NCI-H1417 (cell line): Measurements from ENCODE around the gene NCOA3.
"Not testable (repeated sequence)": the region's sequence is repeated elsewhere in the genome, so short reads cannot be mapped to it uniquely, and the experiment has no call there.

ENCODE experiments used
- DNase-seq, 3 experiments: peaks; one replicate each; lab custom pipeline; 2025; lab: John Stamatoyannopoulos, UW

Gene NCOA3

DNA sequence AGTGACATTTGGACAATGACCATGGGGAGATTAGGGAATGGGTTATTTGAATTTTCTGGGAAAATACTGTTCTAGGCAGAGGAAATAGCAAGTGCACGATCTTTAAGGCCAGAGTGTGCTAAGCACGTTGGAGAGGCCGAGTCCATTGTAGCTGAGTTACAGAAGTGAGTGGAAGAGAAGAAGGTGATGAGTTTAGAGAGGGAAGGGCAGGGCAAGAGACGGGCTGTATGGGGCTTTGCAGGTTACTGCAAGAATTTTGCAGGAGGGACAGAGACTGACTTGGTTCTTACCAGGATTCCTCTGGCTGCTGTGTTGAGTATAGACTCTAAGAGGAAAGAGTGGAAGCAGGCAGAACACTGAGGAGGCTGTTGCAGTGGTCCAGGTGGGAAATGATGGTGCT is 1.1 kb upstream of the NCOA3 start:
- no peak for DNase-seq

DNA sequence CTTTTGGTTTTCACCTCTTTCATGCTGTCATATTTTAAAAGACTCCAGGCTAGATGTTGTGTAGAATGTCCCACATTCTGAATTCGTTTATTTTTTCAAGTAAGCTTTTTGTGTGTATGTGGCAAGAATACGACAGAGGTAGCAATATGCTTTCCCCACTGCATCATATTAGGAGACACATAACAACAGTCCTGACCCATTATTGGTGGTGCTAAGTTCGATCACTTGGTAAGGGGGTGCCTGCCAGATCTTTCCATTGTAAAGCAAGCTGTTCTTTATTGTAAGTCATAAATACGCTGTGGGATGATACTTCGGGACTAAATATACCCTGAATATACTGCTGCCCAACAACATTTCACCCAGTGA is 588 bp upstream of the NCOA3 start:
- no peak for DNase-seq

DNA sequence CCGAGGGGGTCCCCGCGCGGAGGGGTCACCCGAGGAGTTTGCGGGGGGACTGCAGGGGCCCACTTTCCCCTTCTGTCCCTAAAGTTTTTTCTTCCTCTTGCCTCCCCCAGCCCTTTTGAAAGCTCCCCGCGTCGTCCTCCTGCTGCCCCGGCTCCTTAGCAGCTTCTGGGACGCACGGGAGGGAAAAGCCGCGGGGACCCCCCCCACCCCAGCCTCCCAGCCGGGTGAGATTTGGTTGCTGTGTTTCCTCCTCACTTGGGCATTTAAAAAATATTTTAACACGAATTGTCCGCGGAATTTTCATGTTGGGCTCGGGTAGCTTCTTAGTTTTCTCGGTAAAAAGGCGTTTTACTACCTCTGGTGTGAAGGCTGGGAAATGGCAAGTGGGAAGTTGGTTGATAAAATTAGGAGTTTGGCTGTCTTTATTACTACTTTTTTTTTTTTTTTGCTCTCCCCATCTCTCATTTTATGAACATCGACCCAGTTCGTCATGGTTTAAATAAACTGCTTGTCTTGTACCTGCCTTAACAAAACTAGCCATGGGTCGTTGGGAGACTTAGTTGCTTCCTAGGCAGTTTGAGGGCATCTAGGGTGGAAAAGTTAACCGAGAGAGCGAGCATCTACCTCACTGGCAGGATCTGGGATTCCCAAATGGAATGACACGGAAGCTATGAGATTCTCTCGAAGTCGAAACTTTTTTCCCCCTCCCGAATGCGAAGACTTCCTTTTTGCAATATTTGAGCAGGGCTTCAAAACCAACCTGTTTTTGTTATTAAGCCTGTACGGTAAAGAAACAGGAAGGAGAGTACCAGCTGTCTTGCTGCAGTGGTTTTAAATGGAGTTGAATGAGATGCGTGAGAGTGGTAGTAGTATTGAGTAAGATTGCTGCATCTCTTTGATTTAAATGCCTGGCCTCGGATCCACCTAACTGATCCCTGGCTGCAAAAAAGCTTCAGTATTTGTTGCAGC is 868 bp downstream of the NCOA3 start:
- peak; percentile 13 to 74 (median 43) for DNase-seq

DNA sequence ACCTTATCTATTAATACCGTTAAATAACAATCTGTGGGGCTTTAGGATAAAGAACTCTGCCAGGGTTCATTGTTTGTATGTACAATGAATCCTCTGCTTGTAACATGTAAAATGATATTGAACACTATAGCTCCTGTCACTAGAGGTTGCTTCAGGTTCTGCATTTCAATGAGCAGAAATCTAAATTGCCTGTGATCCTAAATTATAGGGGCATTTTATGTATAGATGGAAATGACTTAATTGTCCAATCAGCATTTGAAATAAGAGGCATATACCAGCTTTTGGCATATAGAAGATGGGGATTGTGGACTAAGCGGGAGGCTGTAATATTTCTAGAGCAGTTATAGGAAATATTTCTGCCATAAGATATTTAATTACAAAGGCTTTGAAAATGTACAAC is 2.0 kb downstream of the NCOA3 start:
- DNase-seq: peak in 1 of 3 experiments; percentile 37

GRCh38 chr20:47506335-47506734 is 4.6 kb downstream of the NCOA3 start:
- DNase-seq: no peak

DNA sequence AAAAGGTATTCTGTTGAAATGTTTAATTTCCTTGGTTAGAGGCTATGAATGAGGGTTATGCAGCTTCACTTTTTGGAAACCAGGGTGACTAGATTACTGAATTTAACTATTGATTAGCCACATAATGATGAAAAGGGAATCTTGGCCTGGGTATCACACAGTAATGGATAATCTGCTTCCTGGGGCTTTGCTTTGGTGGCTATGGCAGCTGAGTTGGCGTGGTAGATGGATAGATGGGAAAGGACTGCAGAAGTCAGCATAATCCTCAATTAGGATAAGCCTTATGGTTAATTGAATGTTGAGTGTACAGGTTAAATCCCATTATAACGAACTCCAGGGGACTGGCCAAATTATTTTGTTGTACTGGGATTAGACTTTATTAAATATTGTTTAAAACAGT is 5.2 kb downstream of the NCOA3 start:
- no peak for DNase-seq

DNA sequence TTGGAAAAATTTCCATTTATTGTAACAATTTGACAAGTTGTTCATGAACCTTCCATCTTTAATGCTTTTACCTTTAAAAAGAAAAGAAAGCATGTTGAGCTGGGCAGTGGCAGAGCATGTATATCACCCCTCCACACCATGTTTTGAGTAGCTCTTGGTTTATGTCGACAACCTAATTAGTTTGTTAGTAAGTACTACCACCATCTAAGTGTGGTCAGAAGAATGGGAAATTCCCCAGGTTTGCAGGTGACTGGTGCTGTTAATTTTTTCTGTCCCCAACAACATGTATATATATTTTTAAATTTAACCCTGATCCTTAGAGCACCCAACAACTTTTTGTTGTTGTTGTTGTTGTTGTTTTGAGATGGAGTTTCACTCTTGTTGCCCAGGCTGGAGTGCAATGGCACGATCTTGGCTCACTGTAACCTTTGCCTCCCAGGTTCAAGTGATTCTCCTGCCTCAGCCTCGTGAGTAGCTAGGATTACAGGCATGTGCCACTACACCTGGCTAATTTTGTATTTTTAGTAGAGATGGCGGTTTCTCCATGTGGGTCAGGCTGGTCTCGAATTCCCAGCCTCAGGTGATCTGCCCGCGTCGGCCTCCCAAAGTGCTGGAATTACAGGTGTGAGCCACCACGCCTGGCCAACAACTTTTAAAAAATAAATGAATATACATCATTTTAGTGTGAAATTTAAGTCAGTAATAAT is 5.7 kb downstream of the NCOA3 start:
- not testable (repeated sequence) for DNase-seq

DNA sequence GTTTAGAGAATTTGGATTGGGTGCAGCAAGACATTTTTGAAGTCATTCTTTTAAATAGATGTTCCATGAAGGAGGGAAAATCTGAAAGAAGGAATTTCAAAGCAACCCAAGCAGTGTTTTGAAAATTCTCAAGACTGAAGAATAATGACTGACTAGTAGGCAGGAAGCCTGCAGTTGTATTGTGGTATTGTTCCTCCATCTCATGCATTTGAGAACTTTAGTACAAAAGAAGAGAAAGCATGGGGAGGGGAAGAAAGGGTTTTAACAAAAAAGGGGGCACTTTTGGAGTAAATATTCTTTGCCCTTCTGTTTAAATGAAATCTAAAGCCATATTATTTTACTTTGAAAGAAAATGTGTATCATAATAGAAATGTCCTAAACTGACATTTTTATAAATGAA is 6.6 kb downstream of the NCOA3 start:
- DNase-seq: no peak

DNA sequence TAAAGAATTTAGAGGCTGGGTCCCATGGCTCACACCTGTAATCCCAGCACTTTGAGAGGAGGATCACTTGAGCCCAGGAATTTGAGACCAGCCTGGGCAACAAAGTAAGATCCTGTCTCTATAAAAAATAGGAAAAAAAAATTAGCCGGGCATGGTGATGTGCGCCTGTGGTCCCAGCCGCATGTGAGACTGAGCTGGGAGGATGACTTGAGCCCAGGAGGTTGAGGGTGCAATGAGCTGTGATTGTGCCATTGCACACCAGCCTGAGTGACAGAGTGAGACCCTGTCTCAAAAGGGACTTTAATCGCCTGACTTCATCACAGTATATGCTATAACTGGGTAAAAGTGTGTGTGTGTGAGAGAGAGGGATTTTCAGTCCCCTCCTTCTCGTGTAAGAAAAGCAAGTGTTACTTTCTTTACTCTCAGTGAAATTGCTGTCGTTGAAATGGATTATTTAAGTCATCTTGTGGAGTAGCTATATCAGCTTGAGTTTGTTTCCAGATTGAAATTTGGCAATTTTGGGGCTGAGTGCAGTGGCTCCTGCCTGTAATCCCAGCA is 7.5 kb downstream of the NCOA3 start:
- no peak for DNase-seq

DNA sequence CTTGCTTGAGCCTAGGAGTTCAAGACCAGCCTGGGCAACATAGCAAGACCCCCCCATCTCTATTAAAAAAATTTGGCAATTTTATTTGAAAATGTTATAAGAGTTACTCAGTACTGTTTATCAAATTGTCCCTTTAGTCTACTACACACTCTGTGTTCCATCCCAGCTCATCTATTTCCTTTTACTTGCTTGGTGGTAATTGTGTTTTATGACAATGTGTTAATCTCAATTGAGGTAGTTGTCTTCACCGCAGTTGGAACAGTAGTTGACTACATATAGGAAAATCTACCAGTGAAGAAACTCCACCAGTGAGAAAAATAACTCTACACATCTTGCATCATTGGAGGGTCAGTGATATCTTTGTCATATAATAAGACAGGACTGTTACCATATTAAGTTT is 8.0 kb downstream of the NCOA3 start:
- DNase-seq: no peak

DNA sequence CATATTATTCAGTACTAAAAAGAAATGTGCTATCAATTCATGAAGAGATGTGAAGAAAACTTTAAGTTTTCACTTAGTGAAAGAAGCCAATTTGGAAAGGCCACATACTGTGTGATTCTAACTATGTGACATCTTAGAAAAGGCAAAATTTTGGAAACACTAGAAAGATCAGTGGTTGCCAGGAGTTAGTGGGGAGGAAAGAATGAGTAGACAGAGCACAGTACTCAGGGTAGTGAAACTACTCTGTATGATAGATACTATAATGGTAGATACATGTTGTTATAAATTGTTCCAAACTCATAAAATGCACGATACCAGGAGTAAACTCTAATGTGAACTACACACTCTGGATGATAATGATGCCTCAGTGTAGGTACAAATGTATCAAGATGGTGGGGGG is 14.2 kb downstream of the NCOA3 start:
- DNase-seq: no peak

DNA sequence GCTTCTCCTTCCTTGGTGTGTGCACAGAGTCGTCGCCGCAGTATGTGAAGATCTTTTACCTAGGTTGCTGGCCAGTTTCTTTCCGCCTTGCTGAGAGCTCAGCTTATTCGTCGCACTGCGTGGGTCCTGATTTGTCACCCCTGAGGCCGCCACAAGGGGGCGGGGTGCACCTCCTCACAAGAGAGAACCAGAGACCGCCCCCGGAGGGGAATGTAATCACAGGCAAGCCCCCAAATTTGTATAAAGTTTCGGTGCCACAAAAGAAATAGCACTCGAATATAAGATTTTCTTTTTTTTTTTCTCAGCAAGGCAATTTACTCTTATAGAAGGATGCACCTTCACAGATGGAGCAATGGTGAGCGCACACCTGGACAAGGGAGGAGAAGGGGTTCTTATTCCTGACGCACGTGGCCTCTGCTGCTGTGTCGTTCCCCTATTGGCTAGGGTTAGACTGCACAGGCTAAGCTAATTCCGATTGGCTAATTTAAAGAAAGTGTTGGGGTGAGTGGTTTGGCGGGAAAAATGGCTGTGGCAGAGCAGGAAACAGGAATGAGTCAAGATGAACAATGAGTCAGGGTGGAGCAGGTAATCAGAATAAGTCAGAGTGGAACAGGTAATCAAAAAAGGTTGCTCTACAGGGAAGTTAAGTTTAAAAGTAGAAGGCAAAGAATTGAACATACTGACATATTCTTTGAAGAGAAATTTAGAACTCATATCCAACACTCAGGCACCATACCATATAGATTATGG is 19.5 kb downstream of the NCOA3 start:
- no peak for DNase-seq

DNA sequence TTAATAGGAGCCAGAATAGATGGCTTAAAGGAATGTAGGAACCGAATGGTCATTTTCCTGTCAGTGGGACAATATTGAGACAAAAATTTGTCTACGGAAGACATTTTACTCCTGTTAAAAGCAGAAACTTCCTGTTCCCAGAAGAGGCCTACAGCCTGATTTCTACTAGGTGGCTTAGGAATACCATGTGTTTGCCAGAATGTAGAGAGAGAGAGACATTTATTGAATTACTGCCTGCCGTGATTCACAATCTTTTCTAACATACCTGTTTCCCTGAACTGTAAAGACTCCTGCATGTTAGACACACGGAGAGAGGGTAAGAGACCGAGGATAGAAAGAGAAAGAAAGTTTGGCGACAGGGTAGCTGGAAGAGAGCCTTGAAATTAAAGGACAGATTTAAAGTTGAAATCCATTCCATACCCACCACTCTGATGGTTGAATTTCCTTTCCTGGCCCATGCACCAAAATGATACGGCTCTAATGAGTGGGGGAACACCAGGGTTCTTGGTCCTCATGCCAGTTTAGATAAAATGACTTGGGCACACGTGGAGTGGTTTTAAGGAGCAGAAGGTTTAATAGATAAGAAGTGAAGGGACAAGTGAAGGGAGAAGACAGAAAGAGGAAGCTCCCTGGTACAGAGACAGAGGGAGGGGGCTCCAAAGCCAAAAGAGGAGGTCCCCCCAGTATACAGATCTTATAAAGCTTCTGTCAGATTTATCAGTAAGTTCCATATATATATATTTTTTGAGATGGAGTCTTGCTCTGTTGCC is 22.5 kb downstream of the NCOA3 start:
- DNase-seq: no peak

DNA sequence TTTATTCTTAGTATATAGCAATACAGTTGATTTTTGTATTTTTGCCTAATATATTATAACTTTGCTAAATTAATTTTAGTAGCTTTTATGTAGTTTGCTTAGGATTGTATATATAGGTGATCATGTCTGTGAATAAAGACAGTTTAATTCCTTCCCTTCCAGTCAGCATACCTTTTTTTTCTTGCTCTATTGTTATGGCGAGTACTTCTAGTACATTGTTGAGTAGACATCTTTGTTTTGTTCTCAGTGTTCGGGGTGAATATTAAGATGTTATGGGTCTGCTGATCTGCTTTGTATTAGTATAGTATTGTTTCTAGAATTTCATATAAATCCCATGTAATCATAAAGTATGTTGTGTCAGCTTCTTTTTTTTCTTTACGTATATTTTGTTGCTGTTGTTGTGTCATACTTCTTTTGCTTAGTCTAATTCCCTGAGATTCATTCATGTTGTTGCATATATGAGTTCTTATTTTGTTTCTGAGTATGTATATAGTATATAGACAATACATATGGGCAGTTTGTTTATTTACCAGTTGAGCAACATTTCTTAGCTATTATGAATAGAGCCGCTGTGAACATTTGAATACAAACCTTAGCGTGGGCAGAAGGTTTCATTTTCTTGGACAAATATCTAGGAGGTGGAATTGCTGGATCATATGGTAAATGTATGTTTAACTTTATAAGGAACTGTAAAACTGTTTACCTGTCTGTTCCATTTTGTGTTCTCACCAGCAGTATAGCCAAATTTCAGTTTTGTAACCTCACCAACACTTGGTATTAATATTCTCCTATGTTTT is 25.5 kb downstream of the NCOA3 start:
- no peak for DNase-seq

GRCh38 chr20:47529840-47530239 is 28.2 kb downstream of the NCOA3 start:
- no peak for DNase-seq

GRCh38 chr20:47531458-47531857 is 29.8 kb downstream of the NCOA3 start:
- no peak for DNase-seq

GRCh38 chr20:47532002-47532401 is 30.3 kb downstream of the NCOA3 start:
- DNase-seq: no peak

DNA sequence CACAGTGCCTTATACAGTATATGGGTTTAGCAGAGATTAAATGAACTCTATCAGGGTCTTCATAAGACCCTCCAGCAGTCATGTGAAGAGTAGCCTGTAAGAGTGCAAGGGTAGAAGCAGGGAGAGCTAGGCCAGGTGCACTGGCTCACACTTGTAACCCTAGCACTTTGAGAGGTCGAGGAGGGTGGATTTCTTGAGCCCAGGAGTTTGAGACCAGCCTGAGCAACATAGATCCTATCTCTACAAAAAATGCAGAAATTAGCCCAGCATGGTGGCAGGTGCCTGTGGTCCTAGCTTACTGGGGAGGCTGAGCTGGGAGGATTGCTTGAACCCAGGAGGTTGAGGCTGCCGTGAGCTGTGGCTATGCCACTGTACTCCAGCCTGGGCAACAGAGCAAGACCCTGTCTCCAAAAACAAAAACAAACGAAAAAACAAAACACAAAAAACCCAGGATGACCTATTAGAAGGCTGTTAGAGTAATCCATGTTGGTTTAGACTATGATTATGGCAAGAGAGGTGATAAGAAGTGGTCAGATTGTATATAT is 31.9 kb downstream of the NCOA3 start:
- no peak for DNase-seq

- DNase-seq: no peak
Observed at GRCh38 chr20:47534405-47534804, 32.7 kb downstream of the NCOA3 start.

GRCh38 chr20:47535088-47535487 is 33.4 kb downstream of the NCOA3 start:
- DNase-seq: no peak
